SK-N-MC (cell line): ENCODE results near the gene SYNGR1.
"Not testable (repeated sequence)": the region's sequence is repeated elsewhere in the genome, so short reads cannot be mapped to it uniquely, and the experiment has no call there.

Experiments used
- EZH2 ChIP-seq: fragments of 200-600 bp; sonication (generic); IDR thresholded peaks from one replicate; pipeline ENCODE4 v1.6.1; 2017; ENCODE audit warnings: antibody characterized with exemption
- POLR2AphosphoS5 ChIP-seq: IDR thresholded peaks from 2 replicates; pipeline ENCODE4 v1.6.1; 2012; ENCODE audit warnings: mild to moderate bottlenecking, low read depth, low read length, borderline replicate concordance

- not testable (repeated sequence) for TF ChIP-seq EZH2, POLR2AphosphoS5
Measured at GRCh38 chr22:39411828-39412365, 62.1 kb downstream of the SYNGR1 start.
